Spleen (tissue), 11 donors: ENCODE measurements around the gene SESN3. TPM values are rescaled to one million over a fixed set of nuclear protein-coding genes. Genes with fewer than 3 reads are reported as not detected.
A peak's percentile ranks its signal among the peaks of the same experiment; 100 is the strongest.

Experiments used
- DNase-seq: peaks from one replicate; pipeline ENCODE4 v3.0.0-alpha.2; 2020
- H3K27ac ChIP-seq, 8 donors: fragments of 200-600 bp; sonication (generic) in 7 of 8; 1 replicate in 4 of 8; 2 replicates in 4 of 8; pipeline versions ENCODE4 v1.5.0 to v1.8.0; 2016 to 2021; ENCODE audit warnings: inconsistent platforms in 4 of 8, mild to moderate bottlenecking in 4 of 8, moderate library complexity in 1 of 8
- H3K27me3 ChIP-seq, 7 donors: fragments of 200-600 bp; sonication (generic) in 6 of 7; replicated peaks in 1 of 7; 1 replicate in 4 of 7; 2 replicates in 3 of 7; pipeline versions ENCODE4 v1.5.0 to v1.8.0; 2016 to 2021; ENCODE audit warnings: inconsistent platforms in 3 of 7, mild to moderate bottlenecking in 1 of 7
- H3K36me3 ChIP-seq, 6 donors: fragments of 200-600 bp; sonication (generic) in 5 of 6; 1 replicate in 4 of 6; 2 replicates in 2 of 6; pipeline versions ENCODE4 v1.5.0 to v1.8.0; 2016 to 2021; ENCODE audit warnings: inconsistent platforms in 2 of 6
- H3K4me1 ChIP-seq, 6 donors: fragments of 200-600 bp; sonication (generic) in 5 of 6; 1 replicate in 3 of 6; 2 replicates in 3 of 6; pipeline versions ENCODE4 v1.5.0 to v1.8.0; 2016 to 2021; ENCODE audit warnings: inconsistent platforms in 3 of 6
- H3K4me3 ChIP-seq, 8 donors: fragments of 200-600 bp; sonication (generic) in 7 of 8; 1 replicate in 4 of 8; 2 replicates in 4 of 8; pipeline versions ENCODE4 v1.5.0 to v1.8.0; 2016 to 2021; ENCODE audit warnings: inconsistent platforms in 4 of 8, mild to moderate bottlenecking in 4 of 8, moderate library complexity in 2 of 8
- H3K9me3 ChIP-seq, 8 donors: fragments of 200-600 bp; sonication (generic) in 7 of 8; 1 replicate in 4 of 8; 2 replicates in 4 of 8; pipeline versions ENCODE4 v1.5.0 to v1.8.0; 2016 to 2021; ENCODE audit warnings: inconsistent platforms in 4 of 8
- POLR2A ChIP-seq, 3 donors: fragments of 450-650 bp; IDR thresholded peaks; one replicate each; pipeline ENCODE4 v1.5.1; 2017; ENCODE audit warnings: antibody characterized with exemption in 3 of 3, mild to moderate bottlenecking in 1 of 3
- POLR2AphosphoS5 ChIP-seq, 3 donors: sonication (generic); formaldehyde crosslinking; IDR thresholded peaks; one replicate each; pipeline ENCODE4 v1.5.1; 2017; ENCODE audit warnings: antibody characterized with exemption in 3 of 3
- WGBS, 5 donors: extraction: QIAGEN DNeasy Blood & Tissue Kit in 3 of 5; methylation state at CpG; one replicate each; pipeline versions ENCODE4 v1.1.5 to v1.1.7; 2013 to 2018; 5-methylcytosine and 5-hydroxymethylcytosine counted together
- intact Hi-C: fragments of 100-400 bp; cut with DNase I; formaldehyde crosslinking; loops from one replicate; pipeline ENCODE4 v1.15.0; 2023; ENCODE audit warnings: low total_unique reads
- polyA plus RNA-seq, 3 donors: library from polyadenylated mRNA; stranded (reverse); fragments of 200-250 nt; gene quantifications; one replicate each; pipeline ENCODE4 v1.2.1, GENCODE V29; 2013
- total RNA-seq, 7 donors: library from RNA; depleted of rRNA in 3 of 7; stranded (reverse); fragments of >200 nt in 3 of 7; fragmentation: NEBNext Ultra II Directional in 4 of 7; extraction: Animal tissue kit (Norgen Biotek cat#: 25700) in 4 of 7; gene quantifications; one replicate each; pipeline versions ENCODE4 v1.1.0 to v1.2.1, GENCODE V29; 2016 to 2021
- TF ChIP-seq, protein P1 (sequence below), 11 experiments: fragments of 200-600 bp in 7 of 11; fragments of 450-650 bp in 4 of 11; sonication (generic) in 4 of 11; IDR thresholded peaks in 8 of 11; conservative IDR thresholded peaks in 3 of 11; 1 replicate in 7 of 11; 2 replicates in 4 of 11; pipeline versions ENCODE4 v1.4.0 to v1.8.0; 2016 to 2021; ENCODE audit warnings: antibody characterized with exemption in 11 of 11, inconsistent platforms in 4 of 11, mild to moderate bottlenecking in 1 of 11
- donor health status: healthy with polysubstance abuse.
- donor health status: DM: no; HTN: no; CAD: no; lungs with moderate emphysema.
- donor health status: DM: no; HTN: no; CAD: no.
- donor health status: Bipolar disorder and iron deficiency.
- donor health status: healthy.
- donor health status: DM: no; HTN: no; CAD: no.
- donor health status: DM: yes; HTN: yes; CAD: no.

Gene SESN3
- total and polyA plus RNA-seq, 10 donors = 10.9 to 79.9 (median 56.5) TPM

DNA sequence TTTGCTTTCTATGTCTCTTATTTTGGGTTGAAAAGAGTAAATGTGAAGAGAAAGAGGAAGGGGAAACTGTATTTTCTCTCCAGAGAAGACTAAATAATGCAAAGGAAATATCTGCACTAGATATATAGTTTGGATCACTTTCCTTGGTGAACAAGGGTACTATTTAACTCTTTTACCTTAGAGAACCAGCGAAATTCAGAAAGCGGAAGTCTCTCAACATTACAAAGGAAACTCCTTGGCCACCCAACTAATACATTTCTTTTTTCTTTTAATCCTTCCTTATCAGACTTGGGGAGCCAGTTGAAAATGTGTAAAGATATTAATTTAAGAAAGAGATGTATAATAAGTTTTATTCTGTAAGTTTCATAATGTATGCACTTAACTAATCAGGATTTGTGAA, 64.2 kb downstream of the SESN3 start:
- no peaks in the 10 kb centered on the region for H3K9me3 ChIP-seq
- peak overlapping the region in 1 of 8 donors; percentile 23 for H3K27ac ChIP-seq
- no peak for TF ChIP-seq POLR2A (IDR thresholded peaks at IDR 0.05)
- no peak for TF ChIP-seq POLR2AphosphoS5 (IDR thresholded peaks at IDR 0.05)
- TF ChIP-seq, protein P1, sequence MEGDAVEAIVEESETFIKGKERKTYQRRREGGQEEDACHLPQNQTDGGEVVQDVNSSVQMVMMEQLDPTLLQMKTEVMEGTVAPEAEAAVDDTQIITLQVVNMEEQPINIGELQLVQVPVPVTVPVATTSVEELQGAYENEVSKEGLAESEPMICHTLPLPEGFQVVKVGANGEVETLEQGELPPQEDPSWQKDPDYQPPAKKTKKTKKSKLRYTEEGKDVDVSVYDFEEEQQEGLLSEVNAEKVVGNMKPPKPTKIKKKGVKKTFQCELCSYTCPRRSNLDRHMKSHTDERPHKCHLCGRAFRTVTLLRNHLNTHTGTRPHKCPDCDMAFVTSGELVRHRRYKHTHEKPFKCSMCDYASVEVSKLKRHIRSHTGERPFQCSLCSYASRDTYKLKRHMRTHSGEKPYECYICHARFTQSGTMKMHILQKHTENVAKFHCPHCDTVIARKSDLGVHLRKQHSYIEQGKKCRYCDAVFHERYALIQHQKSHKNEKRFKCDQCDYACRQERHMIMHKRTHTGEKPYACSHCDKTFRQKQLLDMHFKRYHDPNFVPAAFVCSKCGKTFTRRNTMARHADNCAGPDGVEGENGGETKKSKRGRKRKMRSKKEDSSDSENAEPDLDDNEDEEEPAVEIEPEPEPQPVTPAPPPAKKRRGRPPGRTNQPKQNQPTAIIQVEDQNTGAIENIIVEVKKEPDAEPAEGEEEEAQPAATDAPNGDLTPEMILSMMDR (IDR thresholded peaks at IDR 0.05 in 8 of 11, conservative IDR thresholded peaks at IDR 0.05 in 3 of 11) = no peak
- no peaks in the 10 kb centered on the region for H3K27me3 ChIP-seq
- peaks cover 0 to 39% (median 15%) of the 10 kb centered on the region in 6 donors for H3K36me3 ChIP-seq
- intact Hi-C loops = loop anchor here (10.0 kb wide), 1 partner anchor 58 kb away; no protein-coding TSS in a partner anchor
- WGBS, 5 donors = 48 to 73% (median 61%) methylated on average over 2 of the region's 2 CpGs
- peaks cover 0 to 9% (median 0%) of the 10 kb centered on the region in 6 donors for H3K4me1 ChIP-seq
- no peak for DNase-seq
- H3K4me3 ChIP-seq = no peak overlapping the region

GRCh38 chr11:95165638-95166037, 65.4 kb downstream of the SESN3 start:
- intact Hi-C loops = loop anchor here (10.0 kb wide), 1 partner anchor 59 kb away; no protein-coding TSS in a partner anchor
- Histone ChIP-seq H3K4me3 (no peak overlapping the region), H3K27me3 (no peaks in the 10 kb centered on the region), H3K4me1 (peaks cover 0 to 9% (median 0%) of the 10 kb centered on the region in 6 donors), H3K27ac (no peak overlapping the region), H3K9me3 (no peaks in the 10 kb centered on the region), H3K36me3 (peaks cover 0 to 28% (median 8%) of the 10 kb centered on the region in 6 donors)
- TF ChIP-seq, protein P1 (IDR thresholded peaks at IDR 0.05 in 8 of 11, conservative IDR thresholded peaks at IDR 0.05 in 3 of 11) = no peak
- TF ChIP-seq POLR2AphosphoS5 (IDR thresholded peaks at IDR 0.05) (no peak), POLR2A (IDR thresholded peaks at IDR 0.05) (no peak)
- DNase-seq = no peak

GRCh38 chr11:95163106-95163505, 67.9 kb downstream of the SESN3 start:
- no peaks in the 10 kb centered on the region for H3K9me3 ChIP-seq
- 28 to 30% (median 28%) methylated on average over 4 of the region's 4 CpGs for WGBS, 5 donors
- no peaks in the 10 kb centered on the region for H3K27me3 ChIP-seq
- H3K27ac ChIP-seq = no peak overlapping the region
- H3K4me1 ChIP-seq = peaks cover 0 to 12% (median 0%) of the 10 kb centered on the region in 6 donors
- no peak for DNase-seq
- peaks cover 0 to 10% (median 2%) of the 10 kb centered on the region in 6 donors for H3K36me3 ChIP-seq
- TF ChIP-seq POLR2A (IDR thresholded peaks at IDR 0.05) = no peak
- no peak for TF ChIP-seq POLR2AphosphoS5 (IDR thresholded peaks at IDR 0.05)
- TF ChIP-seq, protein P1 (IDR thresholded peaks at IDR 0.05 in 8 of 11, conservative IDR thresholded peaks at IDR 0.05 in 3 of 11) = no peak
- intact Hi-C loops = loop anchor here (10.0 kb wide), 1 partner anchor 62 kb away; no protein-coding TSS in a partner anchor
- H3K4me3 ChIP-seq = no peak overlapping the region

GRCh38 chr11:95161248-95161647, 69.8 kb downstream of the SESN3 start:
- Histone ChIP-seq H3K9me3 (no peaks in the 10 kb centered on the region), H3K27me3 (no peaks in the 10 kb centered on the region), H3K27ac (no peak overlapping the region), H3K36me3 (peaks cover 0 to 5% (median 0%) of the 10 kb centered on the region in 6 donors), H3K4me3 (no peak overlapping the region), H3K4me1 (peaks cover 0 to 8% (median 2%) of the 10 kb centered on the region in 6 donors)
- 92 to 100% (median 95%) methylated on average over 1 of the region's 1 CpG for WGBS, 5 donors
- no peak for DNase-seq
- intact Hi-C loops = loop anchor here (10.0 kb wide), 1 partner anchor 64 kb away; no protein-coding TSS in a partner anchor
- TF ChIP-seq, protein P1 (IDR thresholded peaks at IDR 0.05 in 8 of 11, conservative IDR thresholded peaks at IDR 0.05 in 3 of 11) = no peak
- no peak for TF ChIP-seq POLR2AphosphoS5 (IDR thresholded peaks at IDR 0.05)
- TF ChIP-seq POLR2A (IDR thresholded peaks at IDR 0.05) = no peak
